RWPE1 (cell line): Measurements from ENCODE around the gene MDGA2.

Experiments used
- CTCF ChIA-PET: fragments of 350-600 bp; sonication (Branson Sonifier 250); formaldehyde crosslinking; extraction: SDS; loops from one replicate; lab custom pipeline; 2021; lab: Yijun Ruan, JAX
- POLR2A ChIA-PET: fragments of 400-600 bp; formaldehyde crosslinking; extraction: SDS; loops from one replicate; lab custom pipeline; 2020; ENCODE audit warnings: antibody characterized with exemption; ENCODE audit not compliant: low non-redundant PET; lab: Yijun Ruan, JAX
- DNase-seq: peaks from one replicate; pipeline ENCODE4 v3.0.0; 2012; ENCODE audit warnings: low spot score
- H3K27ac ChIP-seq: fragments of 450-650 bp; 2 replicates; pipeline ENCODE4 v1.5.1; 2017
- CTCF ChIP-seq: fragments of 450-650 bp; conservative IDR thresholded peaks from 2 replicates; pipeline ENCODE4 v1.5.1; 2017; ENCODE audit warnings: low read depth, mild to moderate bottlenecking

Gene MDGA2

GRCh38 chr14:47366006-47366405, 309.4 kb downstream of the MDGA2 start:
- POLR2A ChIA-PET, result no interaction called here
- no peak for DNase-seq
- no peak for TF ChIP-seq CTCF
- no peak overlapping the region for H3K27ac ChIP-seq
- CTCF ChIA-PET, result no interaction called here

GRCh38 chr14:47365233-47365632, 310.2 kb downstream of the MDGA2 start:
- ChIA-PET CTCF (no interaction called here), POLR2A (no interaction called here)
- no peak for TF ChIP-seq CTCF
- no peak for DNase-seq
- no peak overlapping the region for H3K27ac ChIP-seq

GRCh38 chr14:47353186-47353585, 322.2 kb downstream of the MDGA2 start:
- CTCF ChIA-PET, result no interaction called here
- no peak for TF ChIP-seq CTCF
- POLR2A ChIA-PET, result no interaction called here
- H3K27ac ChIP-seq, result no peak overlapping the region
- DNase-seq, result no peak

- DNase-seq, result no peak
- ChIA-PET POLR2A (no interaction called here), CTCF (no interaction called here)
- TF ChIP-seq CTCF, result no peak
- H3K27ac ChIP-seq, result no peak overlapping the region
These were observed 328.6 kb downstream of the MDGA2 start for GRCh38 chr14:47346849-47347248.

- TF ChIP-seq CTCF, result no peak
- CTCF ChIA-PET, result no interaction called here
- DNase-seq, result no peak
- POLR2A ChIA-PET, result no interaction called here
- H3K27ac ChIP-seq, result no peak overlapping the region
These were observed 330.4 kb downstream of the MDGA2 start for GRCh38 chr14:47345016-47345415.

- ChIA-PET POLR2A (no interaction called here), CTCF (interaction anchor here (0.7 kb wide), 1 partner anchor 1077 kb away, joined by 3 read pairs; no protein-coding TSS in a partner anchor)
- no peak overlapping the region for H3K27ac ChIP-seq
- no peak for DNase-seq
- TF ChIP-seq CTCF, result no peak
These were observed 342.5 kb downstream of the MDGA2 start for GRCh38 chr14:47332939-47333338.

- CTCF ChIA-PET, result interaction anchor here (0.6 kb wide), 1 partner anchor 548 kb away, joined by 4 read pairs; no protein-coding TSS in a partner anchor
- no peak overlapping the region for H3K27ac ChIP-seq
- no peak for DNase-seq
- POLR2A ChIA-PET, result no interaction called here
- TF ChIP-seq CTCF, result no peak
These were observed 343.3 kb downstream of the MDGA2 start for GRCh38 chr14:47332106-47332505.
